Heart left ventricle (tissue), 16 donors: Measurements from ENCODE around the gene OR6C75. TPM values are rescaled to one million over a fixed set of nuclear protein-coding genes. Genes with fewer than 3 reads are reported as not detected.
"Not testable (repeated sequence)": the region's sequence is repeated elsewhere in the genome, so short reads cannot be mapped to it uniquely, and the experiment has no call there.

ENCODE experiments used
- ATAC-seq, 4 donors: fragments of 200-7000 bp; cut with Tn5 transposase; one replicate each; pipeline ENCODE4 v1.9.1; 2020 to 2022; ENCODE audit warnings: moderate library complexity in 4 of 4, mild to moderate bottlenecking in 3 of 4, moderate number of reproducible peaks in 1 of 4
- DNase-seq, 5 donors: peaks; one replicate each; pipeline ENCODE4 v3.0.0-alpha.2; 2020
- H3K27ac ChIP-seq, 12 donors: fragments of 200-600 bp; sonication (generic) in 4 of 12; one replicate each; pipeline versions ENCODE4 v1.5.0 to v1.8.0; 2016 to 2022; ENCODE audit warnings: mild to moderate bottlenecking in 2 of 12
- H3K27me3 ChIP-seq, 9 donors: fragments of 200-600 bp; sonication (generic) in 2 of 9; one replicate each; pipeline versions ENCODE4 v1.5.1 to v1.8.0; 2016 to 2022; ENCODE audit warnings: mild to moderate bottlenecking in 3 of 9
- H3K36me3 ChIP-seq, 9 donors: fragments of 200-600 bp; sonication (generic) in 2 of 9; one replicate each; pipeline versions ENCODE4 v1.5.0 to v1.8.0; 2018 to 2022; ENCODE audit warnings: mild to moderate bottlenecking in 2 of 9
- H3K4me1 ChIP-seq, 12 donors: fragments of 200-600 bp; sonication (generic) in 4 of 12; one replicate each; pipeline versions ENCODE4 v1.5.0 to v1.8.0; 2016 to 2022; ENCODE audit warnings: mild to moderate bottlenecking in 3 of 12
- H3K4me3 ChIP-seq, 12 donors: fragments of 200-600 bp; sonication (generic) in 4 of 12; one replicate each; pipeline versions ENCODE4 v1.5.0 to v1.8.0; 2017 to 2022; ENCODE audit warnings: mild to moderate bottlenecking in 9 of 12, moderate library complexity in 4 of 12
- H3K9me3 ChIP-seq, 12 donors: fragments of 200-600 bp; sonication (generic) in 4 of 12; one replicate each; pipeline versions ENCODE4 v1.5.0 to v1.8.0; 2016 to 2022; ENCODE audit warnings: mild to moderate bottlenecking in 1 of 12
- POLR2A ChIP-seq, 2 donors: fragments of 450-650 bp; IDR thresholded peaks; one replicate each; pipeline ENCODE4 v1.6.1; 2017; ENCODE audit warnings: antibody characterized with exemption in 2 of 2, mild to moderate bottlenecking in 2 of 2, moderate library complexity in 2 of 2
- WGBS, 4 donors: extraction: QIAGEN DNeasy Blood & Tissue Kit in 2 of 4; methylation state at CpG; one replicate each; pipeline versions ENCODE4 v1.1.5 to v1.1.7; 2013 to 2018; 5-methylcytosine and 5-hydroxymethylcytosine counted together
- intact Hi-C, 10 donors: fragments of 100-400 bp; cut with DNase I; formaldehyde crosslinking; loops; one replicate each; pipeline versions ENCODE4 v1.11.1 to v1.14.2; 2022
- polyA plus RNA-seq, 2 donors: library from polyadenylated mRNA; stranded (reverse); fragments of 200-250 nt; gene quantifications; one replicate each; pipeline ENCODE4 v1.2.3, GENCODE V29; 2013
- total RNA-seq, 9 donors: library from RNA; depleted of rRNA in 2 of 9; stranded (reverse); fragments of >200 nt in 2 of 9; fragmentation: NEBNext Ultra II Directional in 3 of 9; extraction: Animal tissue kit (Norgen Biotek cat#: 25700) in 3 of 9; gene quantifications; one replicate each; pipeline versions ENCODE4 v1.1.0 to v1.2.4, GENCODE V29; 2016 to 2023
- TF ChIP-seq, protein P1 (sequence below), 12 donors: fragments of 200-600 bp; sonication (generic) in 4 of 12; IDR thresholded peaks; one replicate each; pipeline versions ENCODE4 v1.5.0 to v1.8.0; 2018 to 2022; ENCODE audit warnings: antibody characterized with exemption in 12 of 12, mild to moderate bottlenecking in 5 of 12
- donor health status: ischemic (EF 13 %, LVEDD 7.1; RV severe dilation, severe dysfunction).
- donor health status: healthy with polysubstance abuse.
- donor health status: DM: no; HTN: yes; CAD: no.
- donor health status: DM: no; HTN: no; CAD: no.
- donor health status: ischemic (EF 25% LVEDD 6.9; RV normal size, moderate dysfunction).
- donor health status: ischemic (EF 25% LVEDD 5.7; RV mildly dilated, moderate dysfunction).
- donor health status: healthy.
- donor health status: DM: yes; HTN: yes; CAD: no.
- donor health status: ischemic (EF 35%, LVEDD 5.7; RV mildly dilated, moderate dysfunction).
- donor health status: nonischemic (EF 11% LVEDD 7.7; RV severe dilation, severe dysfunction).
- donor health status: DM: yes; HTN: yes; CAD: no.
- donor health status: PGD.
- donor health status: ischemic (EF 29% LVEDD 5.4; RV normal size, mild dysfunction).
- donor health status: nonischemic (EF 23%, LVEDD 6.1; RV moderate dilation, normal function).

Gene OR6C75
- total and polyA plus RNA-seq, 11 donors = not detected

DNA sequence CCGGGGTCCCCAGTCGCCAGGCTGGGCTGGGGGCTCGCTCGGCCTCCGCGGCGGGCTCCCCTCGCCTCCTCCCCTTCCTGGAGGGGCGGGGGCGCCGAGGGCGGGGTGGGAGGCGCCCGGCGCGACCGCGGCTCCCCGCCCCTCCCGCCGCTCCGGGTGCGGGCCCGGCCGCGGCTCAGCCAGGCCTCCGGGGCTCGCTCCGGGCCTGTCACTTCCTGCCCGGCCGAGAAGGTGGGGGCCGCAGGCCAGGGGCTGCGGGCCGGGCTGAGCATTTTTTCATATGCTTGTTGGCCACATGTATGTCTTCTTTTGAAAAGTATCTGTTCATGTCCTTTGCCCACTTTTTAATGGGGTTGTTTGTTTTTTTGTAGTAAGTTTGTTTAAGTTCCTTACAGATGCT lies 52.1 kb downstream of the OR6C75 start:
- H3K9me3 ChIP-seq, H3K4me1 ChIP-seq, intact Hi-C loops, H3K27ac ChIP-seq, H3K36me3 ChIP-seq, DNase-seq: not testable (repeated sequence)
- ATAC-seq = peak in 3 of 4 donors; percentile 45 to 80 (median 78)
- Histone ChIP-seq H3K27me3 (peaks cover 0 to 15% (median 0%) of the 10 kb centered on the region in 9 donors), H3K4me3 (peak overlapping the region in 2 of 12 donors; percentile 9 to 40)
- WGBS, 4 donors = 3 to 14% (median 4%) methylated on average over 7 to 10 of the region's 34 CpGs

GRCh38 chr12:55416961-55417360 lies 54.2 kb downstream of the OR6C75 start:
- intact Hi-C loops = no loop called here
- DNase-seq (no peak), ATAC-seq (no peak)
- Histone ChIP-seq H3K27me3 (peaks cover 0 to 15% (median 0%) of the 10 kb centered on the region in 9 donors), H3K36me3 (no peaks in the 10 kb centered on the region), H3K9me3 (no peaks in the 10 kb centered on the region), H3K4me3 (no peak overlapping the region), H3K4me1 (peaks cover 0 to 2% (median 0%) of the 10 kb centered on the region in 12 donors), H3K27ac (no peak overlapping the region)
- TF ChIP-seq, protein P1, sequence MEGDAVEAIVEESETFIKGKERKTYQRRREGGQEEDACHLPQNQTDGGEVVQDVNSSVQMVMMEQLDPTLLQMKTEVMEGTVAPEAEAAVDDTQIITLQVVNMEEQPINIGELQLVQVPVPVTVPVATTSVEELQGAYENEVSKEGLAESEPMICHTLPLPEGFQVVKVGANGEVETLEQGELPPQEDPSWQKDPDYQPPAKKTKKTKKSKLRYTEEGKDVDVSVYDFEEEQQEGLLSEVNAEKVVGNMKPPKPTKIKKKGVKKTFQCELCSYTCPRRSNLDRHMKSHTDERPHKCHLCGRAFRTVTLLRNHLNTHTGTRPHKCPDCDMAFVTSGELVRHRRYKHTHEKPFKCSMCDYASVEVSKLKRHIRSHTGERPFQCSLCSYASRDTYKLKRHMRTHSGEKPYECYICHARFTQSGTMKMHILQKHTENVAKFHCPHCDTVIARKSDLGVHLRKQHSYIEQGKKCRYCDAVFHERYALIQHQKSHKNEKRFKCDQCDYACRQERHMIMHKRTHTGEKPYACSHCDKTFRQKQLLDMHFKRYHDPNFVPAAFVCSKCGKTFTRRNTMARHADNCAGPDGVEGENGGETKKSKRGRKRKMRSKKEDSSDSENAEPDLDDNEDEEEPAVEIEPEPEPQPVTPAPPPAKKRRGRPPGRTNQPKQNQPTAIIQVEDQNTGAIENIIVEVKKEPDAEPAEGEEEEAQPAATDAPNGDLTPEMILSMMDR (IDR thresholded peaks at IDR 0.05) = no peak
- TF ChIP-seq POLR2A (IDR thresholded peaks at IDR 0.05) = no peak
- WGBS, 4 donors = 44 to 98% (median 92%) methylated on average over 1 of the region's 1 CpG

Other genes with a start within 250 kb of the OR6C75 start
- gene OR9K2, start 236.6 kb upstream of the OR6C75 start, total RNA-seq = not detected
- not detected for gene OR9K2, start 236.6 kb upstream of the OR6C75 start, polyA plus RNA-seq
- not detected for gene OR10A7, start 141.9 kb upstream of the OR6C75 start, total RNA-seq
- gene OR10A7, start 141.9 kb upstream of the OR6C75 start, polyA plus RNA-seq = not detected
- gene OR6C74, start 118.4 kb upstream of the OR6C75 start, total RNA-seq = not detected
- gene OR6C74, start 118.4 kb upstream of the OR6C75 start, polyA plus RNA-seq = not detected
- gene OR6C6, start 66.4 kb upstream of the OR6C75 start, total RNA-seq = not detected
- not detected for gene OR6C6, start 66.4 kb upstream of the OR6C75 start, polyA plus RNA-seq
- not detected for gene OR6C1, start 48.6 kb upstream of the OR6C75 start, total RNA-seq
- gene OR6C1, start 48.6 kb upstream of the OR6C75 start, polyA plus RNA-seq = not detected
- gene OR6C3, start 32.2 kb upstream of the OR6C75 start, total RNA-seq = not detected
- gene OR6C3, start 32.2 kb upstream of the OR6C75 start, polyA plus RNA-seq = not detected
- not detected for gene OR6C65, start 37.6 kb downstream of the OR6C75 start, total RNA-seq
- gene OR6C65, start 37.6 kb downstream of the OR6C75 start, polyA plus RNA-seq = not detected
- gene OR6C76, start 63.3 kb downstream of the OR6C75 start, total RNA-seq = not detected
- gene OR6C76, start 63.3 kb downstream of the OR6C75 start, polyA plus RNA-seq = not detected
- not detected for gene OR6C2, start 81.1 kb downstream of the OR6C75 start, total RNA-seq
- gene OR6C2, start 81.1 kb downstream of the OR6C75 start, polyA plus RNA-seq = not detected
- not detected for gene OR6C70, start 107.2 kb downstream of the OR6C75 start, total RNA-seq
- not detected for gene OR6C70, start 107.2 kb downstream of the OR6C75 start, polyA plus RNA-seq
- gene OR6C68, start 129.4 kb downstream of the OR6C75 start, total RNA-seq = not detected
- gene OR6C68, start 129.4 kb downstream of the OR6C75 start, polyA plus RNA-seq = not detected
- gene OR6C4, start 186.6 kb downstream of the OR6C75 start, total RNA-seq = not detected
- not detected for gene OR6C4, start 186.6 kb downstream of the OR6C75 start, polyA plus RNA-seq
- gene OR2AP1, start 209.5 kb downstream of the OR6C75 start, total RNA-seq = not detected
- gene OR2AP1, start 209.5 kb downstream of the OR6C75 start, polyA plus RNA-seq = not detected